GM12801 (cell line): ENCODE data around the gene GMDS.

Experiments
- CTCF ChIP-seq: IDR thresholded peaks from one replicate; pipeline ENCODE4 v1.5.1; 2011; ENCODE audit warnings: control low read depth; ENCODE audit not compliant: insufficient read length; ENCODE audit errors: extremely low read depth

GMDS gene

GRCh38 chr6:1756472-1757129 is 488.8 kb downstream of the GMDS start:
- TF ChIP-seq CTCF = no peak

GRCh38 chr6:1749041-1749440 is 496.4 kb downstream of the GMDS start:
- no peak for TF ChIP-seq CTCF

GRCh38 chr6:1747531-1747930 is 497.9 kb downstream of the GMDS start:
- no peak for TF ChIP-seq CTCF

- no peak for TF ChIP-seq CTCF
These were observed 498.4 kb downstream of the GMDS start for GRCh38 chr6:1747003-1747402.

- no peak for TF ChIP-seq CTCF
These were observed 499.6 kb downstream of the GMDS start for GRCh38 chr6:1745814-1746213.

- TF ChIP-seq CTCF = no peak
These were observed 500.9 kb downstream of the GMDS start for GRCh38 chr6:1744543-1744942.

GRCh38 chr6:1739680-1740079 is 505.7 kb downstream of the GMDS start:
- no peak for TF ChIP-seq CTCF
